Raji (cell line): ENCODE results near the gene PRKCSH.

Experiments used
- POLR2A ChIP-seq: IDR thresholded peaks from 2 replicates; pipeline ENCODE4 v1.6.1; 2011; ENCODE audit warnings: low read depth, low read length, control low read depth; ENCODE audit not compliant: insufficient read depth

The PRKCSH gene

DNA sequence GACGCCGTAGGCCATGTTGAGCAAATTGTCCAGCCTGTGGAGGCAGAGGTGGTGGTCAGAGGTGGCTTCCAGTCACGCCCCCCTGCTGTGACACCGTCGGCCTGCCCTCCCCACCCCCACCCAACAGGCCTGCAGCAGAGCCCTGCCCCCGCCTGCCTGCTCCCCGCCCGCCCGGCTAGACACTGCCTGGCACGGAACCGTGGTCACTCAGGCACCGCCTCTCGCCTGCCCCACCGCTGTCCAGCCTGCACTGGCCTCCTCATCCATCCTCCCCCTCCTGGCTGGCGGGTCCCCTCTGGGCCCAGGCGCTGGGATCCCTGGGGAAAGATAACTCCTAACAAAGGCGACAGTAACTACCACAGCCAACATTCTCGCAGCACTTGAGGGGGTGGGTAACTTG, 21.7 kb downstream of the PRKCSH start:
- TF ChIP-seq POLR2A: no peak

DNA sequence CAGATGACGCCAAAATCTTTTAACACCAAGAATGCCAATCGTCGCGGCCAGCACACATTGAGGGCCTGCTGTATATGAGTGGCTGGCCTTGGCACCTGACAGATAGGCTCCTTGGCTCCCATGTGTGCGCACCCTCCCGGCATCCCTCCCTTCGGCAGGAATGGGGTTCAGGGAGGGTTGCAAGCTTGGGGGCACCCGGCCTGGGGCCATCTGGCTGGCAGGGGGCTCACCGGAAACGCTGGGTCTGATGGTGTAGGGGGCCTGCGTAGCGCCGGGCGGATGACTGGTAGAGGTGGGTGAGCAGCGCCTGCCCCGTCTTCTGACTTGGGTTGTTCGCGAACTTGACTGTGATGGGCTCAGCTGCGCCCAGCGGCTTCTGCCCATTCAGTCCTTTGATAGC, 22.4 kb downstream of the PRKCSH start:
- no peak for TF ChIP-seq POLR2A

GRCh38 chr19:11458236-11458900, 22.9 kb downstream of the PRKCSH start:
- no peak for TF ChIP-seq POLR2A

- no peak for TF ChIP-seq POLR2A
Measured at GRCh38 chr19:11460207-11460606, 24.8 kb downstream of the PRKCSH start.

GRCh38 chr19:11461453-11461852, 26.0 kb downstream of the PRKCSH start:
- no peak for TF ChIP-seq POLR2A

DNA sequence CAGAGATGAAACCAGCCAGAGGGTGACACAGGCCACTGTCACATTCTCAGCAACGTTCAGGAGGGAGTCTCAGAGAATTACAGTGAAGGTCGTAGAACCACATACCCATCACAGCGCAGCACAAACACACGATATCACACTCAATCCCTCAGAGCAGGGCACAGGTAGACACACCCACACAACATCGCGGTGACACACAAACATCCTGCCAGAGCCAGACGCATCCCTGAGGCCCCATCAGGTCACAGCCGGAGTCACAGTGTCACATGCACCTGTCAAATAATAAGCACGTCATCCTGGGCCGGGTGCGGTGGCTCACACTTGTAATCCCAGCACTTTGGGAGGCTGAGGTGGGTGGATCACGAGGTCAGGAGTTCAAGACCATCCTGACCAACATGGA, 28.0 kb downstream of the PRKCSH start:
- TF ChIP-seq POLR2A: no peak

GRCh38 chr19:11464333-11465265, 29.2 kb downstream of the PRKCSH start:
- no peak for TF ChIP-seq POLR2A

- no peak for TF ChIP-seq POLR2A
Measured at GRCh38 chr19:11465600-11465999, 30.2 kb downstream of the PRKCSH start.

- TF ChIP-seq POLR2A: no peak
Measured at GRCh38 chr19:11473725-11474124, 38.3 kb downstream of the PRKCSH start.

- no peak for TF ChIP-seq POLR2A
Measured at GRCh38 chr19:11475861-11476260, 40.4 kb downstream of the PRKCSH start.

- TF ChIP-seq POLR2A: no peak
Measured at GRCh38 chr19:11478167-11479089, 43.0 kb downstream of the PRKCSH start.

DNA sequence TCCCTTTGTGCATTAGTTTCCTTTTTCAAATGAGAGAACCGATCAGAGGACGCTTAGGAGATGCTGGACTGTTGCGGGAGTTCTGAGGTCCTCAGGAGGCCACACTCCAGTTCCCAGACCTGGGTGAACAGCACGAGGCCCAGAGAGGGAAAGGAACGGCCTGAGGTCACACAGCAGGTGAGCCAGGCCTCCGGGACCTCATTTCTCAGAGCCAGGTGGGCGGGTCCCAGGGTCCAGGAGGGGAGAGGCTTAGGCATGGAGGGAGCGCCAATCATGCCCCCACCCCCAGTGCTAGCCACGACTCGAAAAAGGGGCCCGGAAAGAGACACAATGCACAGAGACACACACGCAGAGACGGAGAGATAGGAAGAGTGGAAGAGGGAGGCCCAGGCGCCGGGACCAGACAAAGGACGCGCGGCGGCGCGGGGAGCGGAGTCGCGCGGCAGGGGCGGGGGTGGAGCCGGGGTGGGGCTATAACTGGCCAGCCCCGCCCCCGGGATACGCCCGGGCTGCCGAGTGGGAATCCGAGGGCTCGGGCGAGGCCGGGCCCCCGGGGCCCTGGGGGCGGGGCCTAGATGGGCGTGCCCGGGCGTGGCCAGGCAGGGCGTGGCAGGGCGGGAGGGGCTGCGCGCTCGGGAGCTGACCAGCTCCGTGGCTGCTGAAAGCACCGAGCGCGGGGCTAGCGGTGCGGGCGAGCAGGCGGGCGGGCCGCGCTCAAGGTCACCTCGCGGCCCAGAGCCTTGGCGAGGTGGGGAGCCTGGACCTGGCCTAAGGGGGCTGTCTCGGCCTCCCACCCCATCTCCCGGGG, 43.9 kb downstream of the PRKCSH start:
- TF ChIP-seq POLR2A: no peak

GRCh38 chr19:11479898-11480714, 44.7 kb downstream of the PRKCSH start:
- no peak for TF ChIP-seq POLR2A
